GM19025 (cell line): Measurements from ENCODE around the gene WFIKKN1.

ENCODE experiments used
- ATAC-seq: cut with Tn5 transposase; IDR thresholded peaks from one replicate; pipeline ENCODE4 v1.9.1; 2021; ENCODE audit warnings: mild to moderate bottlenecking, low read depth, moderate library complexity; ENCODE audit not compliant: unreplicated experiment

The WFIKKN1 gene

GRCh38 chr16:682493-683395 lies 52.0 kb downstream of the WFIKKN1 start:
- ATAC-seq: no peak

- ATAC-seq: no peak
Measured at GRCh38 chr16:683396-684070, 52.7 kb downstream of the WFIKKN1 start.
